Subcutaneous adipose tissue (tissue), 4 donors: ENCODE measurements around the gene ELMO2. TPM values are rescaled to one million over a fixed set of nuclear protein-coding genes. Genes with fewer than 3 reads are reported as not detected.

Experiments used
- total RNA-seq, 4 donors: library from RNA; depleted of rRNA; stranded (reverse); fragments of >200 nt; gene quantifications; one replicate each; pipeline ENCODE4 v1.1.0, GENCODE V29; 2016
- TF ChIP-seq, protein P1 (sequence below): fragments of 450-650 bp; IDR thresholded peaks from one replicate; pipeline ENCODE4 v1.5.1; 2016; ENCODE audit warnings: low read depth, mild to moderate bottlenecking, control low read depth, antibody characterized with exemption, moderate library complexity

ELMO2 gene
- total RNA-seq, 4 donors from 2014 or later, result 37.3 to 54.7 (median 44.0) TPM

DNA sequence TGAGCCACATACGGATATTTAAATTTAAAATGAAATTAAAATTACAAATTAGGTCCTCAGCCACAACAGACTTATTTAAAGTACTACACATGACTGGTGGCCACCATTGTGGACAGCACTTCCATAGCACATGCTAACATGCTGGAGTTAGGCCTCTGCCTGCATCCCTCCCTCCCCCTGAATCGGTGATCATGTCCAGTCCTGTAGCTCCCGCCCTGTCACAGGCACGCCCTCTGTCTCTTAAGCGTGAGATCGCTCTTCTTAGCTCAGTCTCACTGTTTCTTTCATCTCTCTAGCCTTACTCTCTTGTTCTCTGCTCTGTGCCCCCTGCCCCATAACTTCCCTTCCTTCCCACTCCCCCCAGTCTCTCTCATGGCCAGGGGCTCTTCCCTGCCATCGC lies 28.9 kb downstream of the ELMO2 start:
- TF ChIP-seq, protein P1, sequence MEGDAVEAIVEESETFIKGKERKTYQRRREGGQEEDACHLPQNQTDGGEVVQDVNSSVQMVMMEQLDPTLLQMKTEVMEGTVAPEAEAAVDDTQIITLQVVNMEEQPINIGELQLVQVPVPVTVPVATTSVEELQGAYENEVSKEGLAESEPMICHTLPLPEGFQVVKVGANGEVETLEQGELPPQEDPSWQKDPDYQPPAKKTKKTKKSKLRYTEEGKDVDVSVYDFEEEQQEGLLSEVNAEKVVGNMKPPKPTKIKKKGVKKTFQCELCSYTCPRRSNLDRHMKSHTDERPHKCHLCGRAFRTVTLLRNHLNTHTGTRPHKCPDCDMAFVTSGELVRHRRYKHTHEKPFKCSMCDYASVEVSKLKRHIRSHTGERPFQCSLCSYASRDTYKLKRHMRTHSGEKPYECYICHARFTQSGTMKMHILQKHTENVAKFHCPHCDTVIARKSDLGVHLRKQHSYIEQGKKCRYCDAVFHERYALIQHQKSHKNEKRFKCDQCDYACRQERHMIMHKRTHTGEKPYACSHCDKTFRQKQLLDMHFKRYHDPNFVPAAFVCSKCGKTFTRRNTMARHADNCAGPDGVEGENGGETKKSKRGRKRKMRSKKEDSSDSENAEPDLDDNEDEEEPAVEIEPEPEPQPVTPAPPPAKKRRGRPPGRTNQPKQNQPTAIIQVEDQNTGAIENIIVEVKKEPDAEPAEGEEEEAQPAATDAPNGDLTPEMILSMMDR, result no peak

DNA sequence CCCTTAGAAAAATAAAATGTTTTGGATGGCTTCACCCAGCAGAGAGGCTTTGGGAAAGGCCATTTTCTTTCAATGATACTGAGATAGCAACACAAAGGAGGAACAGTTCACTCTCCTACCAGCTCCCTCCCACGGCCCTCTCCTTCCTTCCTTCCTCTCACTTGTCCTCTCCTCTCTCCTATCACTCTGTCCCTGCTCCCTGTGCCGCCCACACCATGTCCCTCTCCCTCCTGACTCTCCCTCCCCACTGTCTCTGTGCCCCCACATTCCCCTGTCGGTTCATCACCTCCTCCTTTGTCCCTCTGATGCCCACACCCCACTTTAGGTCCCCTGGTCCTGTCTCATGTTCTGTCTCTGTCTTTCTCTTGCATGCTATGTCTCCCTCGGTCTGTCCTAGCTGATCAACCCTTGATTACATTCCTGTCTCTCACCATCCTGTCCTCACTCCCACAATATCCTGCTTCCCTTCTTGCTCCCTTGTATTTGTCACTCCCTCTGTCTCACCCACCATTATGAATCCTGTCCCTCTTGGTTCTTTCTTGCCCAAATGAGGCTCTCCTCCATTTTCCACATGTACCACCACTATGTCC lies 30.1 kb downstream of the ELMO2 start:
- TF ChIP-seq, protein P1, result no peak

DNA sequence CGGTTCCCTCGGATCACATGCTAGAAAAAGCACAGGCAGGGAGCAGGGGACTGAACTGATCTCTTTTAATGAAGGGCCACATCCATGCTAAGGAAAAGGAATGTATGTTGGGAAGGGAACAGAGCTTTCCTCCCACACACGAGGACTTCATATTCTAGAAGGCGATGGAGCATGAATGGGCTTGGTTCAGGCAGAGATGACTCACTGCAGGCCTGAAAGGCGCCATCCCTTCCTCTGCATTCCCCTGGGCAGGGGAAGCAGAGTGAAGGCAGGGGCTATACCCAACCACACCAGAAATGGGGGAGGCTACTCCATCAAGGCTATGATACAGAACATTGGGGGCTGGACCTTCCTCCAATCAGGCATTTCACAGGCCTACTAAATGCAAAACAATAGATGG lies 30.6 kb downstream of the ELMO2 start:
- TF ChIP-seq, protein P1, result no peak

DNA sequence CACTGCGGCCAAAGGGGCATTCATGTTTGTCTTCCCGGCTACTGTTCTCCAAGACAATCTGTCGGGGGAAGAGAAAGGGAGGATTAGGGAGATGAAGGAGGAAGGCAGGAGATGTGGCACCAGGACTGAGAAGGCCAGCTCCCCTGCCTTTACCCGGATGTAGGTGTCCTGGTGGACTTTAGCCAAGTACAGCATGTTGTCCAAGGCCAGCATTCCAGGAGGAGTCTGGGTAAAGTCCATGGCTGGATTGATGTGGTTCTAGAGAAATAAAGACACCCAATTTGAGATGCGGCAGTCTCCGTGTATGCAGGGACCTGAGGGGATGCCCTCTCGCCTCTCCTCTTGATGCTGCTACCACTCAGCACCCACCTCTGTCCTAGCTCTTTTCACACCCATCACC lies 32.0 kb downstream of the ELMO2 start:
- TF ChIP-seq, protein P1, result no peak

DNA sequence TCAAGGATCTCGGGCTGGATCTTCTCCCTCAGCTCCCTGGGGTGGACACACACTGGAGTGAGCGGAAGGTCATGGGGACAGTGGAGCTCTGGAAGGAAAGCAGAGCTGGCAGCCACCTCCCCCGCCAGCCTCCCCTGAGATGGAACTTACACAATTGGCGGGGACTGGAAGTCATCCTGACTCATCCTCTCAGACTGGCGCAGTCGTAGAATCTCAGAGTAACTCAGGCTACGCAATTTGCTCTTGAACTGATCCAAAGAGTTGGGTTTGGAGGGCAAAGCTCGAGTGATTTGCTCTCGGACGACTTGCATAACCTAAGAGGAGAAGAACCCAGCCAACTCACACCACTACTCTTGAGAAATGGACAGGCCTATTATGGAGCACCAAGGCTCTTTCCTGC lies 34.8 kb downstream of the ELMO2 start:
- TF ChIP-seq, protein P1, result no peak

DNA sequence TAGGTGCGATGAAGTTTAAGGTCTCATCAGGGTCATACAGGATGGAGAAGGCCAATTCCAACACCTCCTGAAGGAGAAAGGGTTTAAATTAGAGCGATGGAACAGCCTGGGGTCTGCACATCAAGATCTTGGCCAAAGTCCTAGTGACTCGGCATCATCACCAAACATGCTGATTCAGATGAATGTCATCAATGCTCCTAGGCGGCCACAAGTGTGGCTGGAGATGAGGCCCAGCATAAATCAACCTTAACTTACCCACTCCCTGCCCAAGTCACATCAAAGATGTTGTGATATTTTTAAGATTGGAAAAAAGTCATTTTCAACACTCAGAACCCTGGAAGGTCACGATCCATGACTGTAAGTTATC lies 37.5 kb downstream of the ELMO2 start:
- TF ChIP-seq, protein P1, result no peak

DNA sequence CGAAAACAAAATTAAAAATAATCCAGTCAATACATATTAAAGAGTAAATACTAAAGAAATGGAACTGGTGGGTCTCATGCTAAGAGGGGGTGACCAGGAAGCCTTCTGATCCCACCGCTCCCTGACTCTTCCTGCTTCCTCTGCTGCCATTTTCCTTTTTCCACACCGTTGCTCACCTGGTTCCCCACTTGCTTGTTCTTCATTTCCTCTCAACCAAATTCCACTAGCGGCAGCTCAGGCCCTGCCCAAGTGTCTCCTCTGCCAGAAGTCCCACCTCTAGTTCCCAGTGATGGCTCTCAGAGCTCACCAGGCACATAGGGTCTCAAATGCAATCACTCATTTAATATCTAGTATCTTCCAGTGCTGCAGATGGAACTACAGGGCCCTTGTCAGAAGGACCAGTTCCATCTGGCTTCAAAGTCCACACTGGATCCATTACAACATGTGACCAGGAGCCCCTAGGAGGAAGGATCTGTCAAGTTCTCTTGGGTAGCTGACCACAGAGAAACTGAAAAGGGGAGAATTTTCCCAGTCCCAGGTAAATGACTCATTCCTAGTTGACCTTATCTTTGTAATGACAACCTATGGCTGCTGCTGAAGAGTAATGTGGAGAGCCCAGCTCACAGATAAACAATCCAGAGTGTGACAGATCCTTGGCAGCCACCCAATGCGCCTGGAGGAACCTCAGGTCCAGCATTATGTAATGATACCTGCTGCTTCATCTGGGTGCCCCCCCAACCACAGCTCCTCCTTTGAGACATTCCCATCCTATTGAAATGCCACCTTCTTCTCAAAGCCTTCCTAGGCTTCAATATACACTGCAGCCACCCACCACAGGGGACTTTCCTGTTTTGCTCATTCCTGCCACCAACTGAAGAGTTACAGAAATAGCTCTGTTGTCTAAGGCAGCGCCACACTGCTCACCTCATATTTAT lies 38.2 kb downstream of the ELMO2 start:
- TF ChIP-seq, protein P1, result no peak
